ENCODE data around the gene TMPRSS2. TPM values are rescaled to one million over a fixed set of nuclear protein-coding genes. Genes with fewer than 3 reads are reported as not detected.

TMPRSS2 gene
- total RNA-seq, 1 donor from 2014 or later: not detected

- H3K36me3 ChIP-seq: no peaks in the 10 kb centered on the region
- no peak overlapping the region for H3K4me3 ChIP-seq
- no peaks in the 10 kb centered on the region for H3K9me3 ChIP-seq (replicated peaks)
- peaks cover 72% of the 10 kb centered on the region for H3K27me3 ChIP-seq (ENCODE audit: low read depth)
- intact Hi-C loops (cut with micrococcal nuclease): no loop called here
- DNase-seq: no peak
- no peak overlapping the region for H3K27ac ChIP-seq (replicated peaks)
- no peaks in the 10 kb centered on the region for H3K4me1 ChIP-seq
- no peak for TF ChIP-seq CTCF (IDR thresholded peaks at IDR 0.05; ENCODE audit: borderline replicate concordance)
Observed at GRCh38 chr21:41475714-41476420, 32.1 kb downstream of the TMPRSS2 start.

- Histone ChIP-seq H3K4me3 (no peak overlapping the region), H3K36me3 (no peaks in the 10 kb centered on the region), H3K27me3 (ENCODE audit: low read depth) (peaks cover 73% of the 10 kb centered on the region), H3K9me3 (replicated peaks) (no peaks in the 10 kb centered on the region), H3K27ac (replicated peaks) (no peak overlapping the region), H3K4me1 (no peaks in the 10 kb centered on the region)
- no peak for TF ChIP-seq CTCF (IDR thresholded peaks at IDR 0.05; ENCODE audit: borderline replicate concordance)
- intact Hi-C loops (cut with micrococcal nuclease): no loop called here
- DNase-seq: no peak
Observed at GRCh38 chr21:41472753-41473548, 35.0 kb downstream of the TMPRSS2 start.

GRCh38 chr21:41470054-41470453 lies 37.9 kb downstream of the TMPRSS2 start:
- intact Hi-C loops (cut with micrococcal nuclease): no loop called here
- H3K4me3 ChIP-seq: no peak overlapping the region
- H3K27ac ChIP-seq (replicated peaks): no peak overlapping the region
- H3K9me3 ChIP-seq (replicated peaks): no peaks in the 10 kb centered on the region
- H3K4me1 ChIP-seq: no peaks in the 10 kb centered on the region
- no peak for TF ChIP-seq CTCF (IDR thresholded peaks at IDR 0.05; ENCODE audit: borderline replicate concordance)
- H3K36me3 ChIP-seq: no peaks in the 10 kb centered on the region
- no peak for DNase-seq
- H3K27me3 ChIP-seq (ENCODE audit: low read depth): peaks cover 75% of the 10 kb centered on the region

- H3K27ac ChIP-seq (replicated peaks): no peak overlapping the region
- H3K9me3 ChIP-seq (replicated peaks): no peaks in the 10 kb centered on the region
- no peak overlapping the region for H3K4me3 ChIP-seq
- no peaks in the 10 kb centered on the region for H3K36me3 ChIP-seq
- intact Hi-C loops (cut with micrococcal nuclease): no loop called here
- no peak for TF ChIP-seq CTCF (IDR thresholded peaks at IDR 0.05; ENCODE audit: borderline replicate concordance)
- H3K27me3 ChIP-seq (ENCODE audit: low read depth): peaks cover 58% of the 10 kb centered on the region
- H3K4me1 ChIP-seq: no peaks in the 10 kb centered on the region
- DNase-seq: no peak
Observed at GRCh38 chr21:41466024-41466820, 41.7 kb downstream of the TMPRSS2 start.

- TF ChIP-seq CTCF (IDR thresholded peaks at IDR 0.05; ENCODE audit: borderline replicate concordance): no peak
- intact Hi-C loops (cut with micrococcal nuclease): no loop called here
- no peak for DNase-seq
Observed at GRCh38 chr21:41465176-41465781, 42.7 kb downstream of the TMPRSS2 start.

More at GRCh38 chr21:41465176-41465781, 42.7 kb downstream of the TMPRSS2 start:
- Histone ChIP-seq H3K4me1 (no peaks in the 10 kb centered on the region), H3K27me3 (ENCODE audit: low read depth) (peaks cover 53% of the 10 kb centered on the region), H3K36me3 (no peaks in the 10 kb centered on the region), H3K27ac (replicated peaks) (no peak overlapping the region), H3K4me3 (no peak overlapping the region), H3K9me3 (replicated peaks) (no peaks in the 10 kb centered on the region)

All from left ventricle myocardium inferior (tissue), 1 donor.